Urinary bladder (tissue), 4 donors: Measurements from ENCODE around the gene TCF7L1. TPM values are rescaled to one million over a fixed set of nuclear protein-coding genes. Genes with fewer than 3 reads are reported as not detected.
"Not testable (repeated sequence)": the region's sequence is repeated elsewhere in the genome, so short reads cannot be mapped to it uniquely, and the experiment has no call there.

ENCODE experiments used
- DNase-seq: peaks from one replicate; pipeline ENCODE4 v3.0.0-alpha.2; 2015; ENCODE audit errors: extremely low spot score
- H3K27ac ChIP-seq: one replicate; pipeline ENCODE4 v1.5.1; 2013; ENCODE audit warnings: low read depth, mild to moderate bottlenecking, moderate library complexity
- H3K36me3 ChIP-seq: one replicate; pipeline ENCODE4 v1.6.1; 2013; ENCODE audit warnings: mild to moderate bottlenecking, moderate library complexity; ENCODE audit not compliant: insufficient read depth
- H3K4me1 ChIP-seq: one replicate; pipeline ENCODE4 v1.6.1; 2013; ENCODE audit warnings: mild to moderate bottlenecking, moderate library complexity; ENCODE audit not compliant: insufficient read depth
- H3K4me3 ChIP-seq: one replicate; pipeline ENCODE4 v1.5.1; 2013; ENCODE audit warnings: low read depth, low read length
- WGBS: extraction: QIAGEN DNeasy Blood & Tissue Kit; methylation state at CpG from one replicate; pipeline ENCODE4 v1.1.7; 2013; 5-methylcytosine and 5-hydroxymethylcytosine counted together
- polyA plus RNA-seq: library from polyadenylated mRNA; stranded (reverse); fragments of 200-250 nt; gene quantifications from one replicate; pipeline ENCODE4 v1.2.3, GENCODE V29; 2013
- total RNA-seq: library from RNA; depleted of rRNA; stranded (reverse); fragments of >200 nt; gene quantifications from one replicate; pipeline ENCODE4 v1.2.3, GENCODE V29; 2014
- donor health status: healthy with polysubstance abuse.
- donor health status: healthy.

TCF7L1 gene
- total and polyA plus RNA-seq, 2 donors: 9.2 to 20.9 TPM

- H3K36me3 ChIP-seq: no peaks in the 10 kb centered on the region
- no peak overlapping the region for H3K27ac ChIP-seq
- no peaks in the 10 kb centered on the region for H3K4me1 ChIP-seq
- no peak for DNase-seq
- 42% methylated on average over 2 of the region's 2 CpGs for WGBS
- no peak overlapping the region for H3K4me3 ChIP-seq
Observed at GRCh38 chr2:85112906-85113625, 20.1 kb upstream of the TCF7L1 start.

DNA sequence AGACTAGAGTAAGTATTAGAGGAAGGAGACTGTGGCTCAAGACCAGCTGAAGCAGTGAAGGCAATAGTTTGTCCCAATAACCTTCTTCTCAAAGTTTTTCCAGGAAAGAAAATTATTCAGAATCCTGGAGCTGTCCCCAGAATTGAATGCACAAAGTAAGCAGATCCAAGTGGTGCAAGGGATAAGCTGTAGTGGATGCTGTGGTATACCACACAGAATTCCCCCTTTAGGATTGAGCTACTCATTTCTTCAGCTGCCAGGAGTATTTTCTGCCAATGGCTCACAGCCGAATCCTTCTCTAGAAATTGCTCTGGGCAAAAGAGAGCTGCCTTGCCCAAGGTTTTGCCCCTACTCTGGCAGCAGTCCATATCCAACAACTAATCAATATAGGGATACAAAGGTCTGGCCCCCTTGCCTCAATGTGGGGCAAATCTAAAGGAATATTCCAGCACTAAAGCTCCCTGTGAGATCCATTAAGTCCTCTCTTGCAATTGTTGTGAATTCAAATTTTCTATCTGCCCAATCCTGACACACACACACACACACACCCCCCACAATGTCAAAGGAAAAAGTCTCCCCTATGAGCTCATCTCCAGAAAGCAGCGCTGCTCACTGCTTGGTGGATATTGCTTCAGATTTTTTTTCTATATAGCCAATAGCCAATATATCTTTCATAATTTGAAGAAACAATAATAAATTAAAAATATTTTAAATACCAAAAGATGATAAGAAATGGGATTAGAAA is 18.4 kb upstream of the TCF7L1 start:
- Histone ChIP-seq H3K4me1 (no peaks in the 10 kb centered on the region), H3K27ac (no peak overlapping the region), H3K4me3 (no peak overlapping the region), H3K36me3 (no peaks in the 10 kb centered on the region)
- 79% methylated on average over 2 of the region's 2 CpGs for WGBS
- DNase-seq: no peak

DNA sequence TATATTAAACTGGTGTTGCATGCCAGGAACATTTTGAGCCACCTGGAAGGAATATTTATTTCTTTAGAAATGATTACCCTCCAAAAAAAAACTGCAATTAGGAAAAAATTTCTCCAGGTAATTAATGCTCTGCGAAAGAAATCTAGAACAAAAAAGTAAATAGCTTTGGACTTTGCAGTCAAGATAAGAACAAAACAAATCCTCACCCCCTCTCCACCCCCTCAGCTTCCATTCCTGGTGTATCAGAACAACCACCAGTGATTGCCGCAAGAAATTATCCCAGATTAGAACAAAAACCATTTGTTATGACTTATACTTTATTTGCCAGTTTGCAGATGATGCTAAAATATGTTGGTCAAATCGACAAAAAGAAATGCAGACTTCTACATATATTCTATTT is 17.0 kb upstream of the TCF7L1 start:
- Histone ChIP-seq H3K4me3 (no peak overlapping the region), H3K4me1 (no peaks in the 10 kb centered on the region), H3K27ac (no peak overlapping the region), H3K36me3 (no peaks in the 10 kb centered on the region)
- DNase-seq: no peak
- WGBS: 78% methylated on average over 3 of the region's 3 CpGs

- no peaks in the 10 kb centered on the region for H3K36me3 ChIP-seq
- H3K27ac ChIP-seq: no peak overlapping the region
- H3K4me3 ChIP-seq: no peak overlapping the region
- H3K4me1 ChIP-seq: no peaks in the 10 kb centered on the region
- DNase-seq: no peak
Observed at GRCh38 chr2:85119900-85120299, 13.3 kb upstream of the TCF7L1 start.

GRCh38 chr2:85120363-85120762 is 12.8 kb upstream of the TCF7L1 start:
- Histone ChIP-seq H3K4me3 (no peak overlapping the region), H3K36me3 (no peaks in the 10 kb centered on the region), H3K27ac (no peak overlapping the region), H3K4me1 (no peaks in the 10 kb centered on the region)
- no peak for DNase-seq
- 54% methylated on average over 1 of the region's 1 CpG for WGBS

DNA sequence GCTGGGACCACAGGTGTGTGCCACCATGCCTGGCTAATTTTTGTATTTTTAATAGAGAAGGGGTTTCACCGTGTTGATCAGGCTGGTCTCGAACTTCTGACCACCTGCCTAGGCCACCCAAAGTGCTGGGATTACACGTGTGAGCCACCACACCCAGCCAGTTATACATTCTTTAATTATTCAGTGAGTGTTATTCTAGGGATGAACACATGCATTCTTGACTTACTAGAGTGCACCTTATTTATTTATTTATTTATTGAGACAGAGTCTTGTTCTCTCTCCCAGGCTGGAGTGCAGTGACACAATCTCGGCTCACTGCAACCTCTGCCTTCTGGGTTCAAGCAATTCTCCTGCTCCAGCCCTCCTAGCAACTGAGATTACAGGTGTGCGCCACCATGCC is 6.7 kb upstream of the TCF7L1 start:
- not testable (repeated sequence) for H3K36me3 ChIP-seq, H3K4me3 ChIP-seq, DNase-seq, H3K27ac ChIP-seq, H3K4me1 ChIP-seq
- 89% methylated on average over 5 of the region's 5 CpGs for WGBS

- Histone ChIP-seq H3K36me3 (no peaks in the 10 kb centered on the region), H3K27ac (no peak overlapping the region), H3K4me1 (no peaks in the 10 kb centered on the region), H3K4me3 (no peak overlapping the region)
- 77% methylated on average over 3 of the region's 3 CpGs for WGBS
- no peak for DNase-seq
Observed at GRCh38 chr2:85129861-85130260, 3.3 kb upstream of the TCF7L1 start.

- WGBS: 60% methylated on average over 2 of the region's 2 CpGs
- H3K4me3 ChIP-seq: no peak overlapping the region
- DNase-seq: no peak
- no peaks in the 10 kb centered on the region for H3K36me3 ChIP-seq
- no peaks in the 10 kb centered on the region for H3K4me1 ChIP-seq
- no peak overlapping the region for H3K27ac ChIP-seq
Observed at GRCh38 chr2:85130407-85130806, 2.8 kb upstream of the TCF7L1 start.

DNA sequence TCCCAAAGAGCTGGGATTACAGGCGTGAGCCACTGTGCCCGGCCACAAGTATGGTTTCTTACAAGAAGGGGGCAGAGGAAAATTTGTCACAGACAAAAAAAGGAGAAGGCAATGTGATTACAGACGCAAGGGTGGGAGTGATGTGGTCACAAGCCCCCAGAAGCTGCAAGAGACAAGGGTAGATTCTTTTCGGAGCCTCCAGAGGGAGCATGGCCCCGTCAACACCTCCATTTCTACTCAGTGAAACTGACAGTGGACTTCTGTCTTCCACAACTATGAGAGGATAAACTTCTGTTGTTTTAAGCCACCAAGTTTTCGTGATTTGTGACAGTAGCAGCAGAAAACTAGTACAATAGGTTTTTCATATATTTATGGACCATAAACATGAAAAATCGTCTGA is 2.1 kb upstream of the TCF7L1 start:
- Histone ChIP-seq H3K4me1 (no peaks in the 10 kb centered on the region), H3K36me3 (no peaks in the 10 kb centered on the region), H3K27ac (no peak overlapping the region), H3K4me3 (no peak overlapping the region)
- WGBS: 48% methylated on average over 7 of the region's 7 CpGs
- DNase-seq: no peak

- Histone ChIP-seq H3K36me3 (no peaks in the 10 kb centered on the region), H3K4me1 (no peaks in the 10 kb centered on the region), H3K27ac (no peak overlapping the region), H3K4me3 (peak overlapping the region; percentile 89)
- no peak for DNase-seq
- 16% methylated on average over 14 of the region's 14 CpGs for WGBS
Observed at GRCh38 chr2:85132397-85132796, 795 bp upstream of the TCF7L1 start.

DNA sequence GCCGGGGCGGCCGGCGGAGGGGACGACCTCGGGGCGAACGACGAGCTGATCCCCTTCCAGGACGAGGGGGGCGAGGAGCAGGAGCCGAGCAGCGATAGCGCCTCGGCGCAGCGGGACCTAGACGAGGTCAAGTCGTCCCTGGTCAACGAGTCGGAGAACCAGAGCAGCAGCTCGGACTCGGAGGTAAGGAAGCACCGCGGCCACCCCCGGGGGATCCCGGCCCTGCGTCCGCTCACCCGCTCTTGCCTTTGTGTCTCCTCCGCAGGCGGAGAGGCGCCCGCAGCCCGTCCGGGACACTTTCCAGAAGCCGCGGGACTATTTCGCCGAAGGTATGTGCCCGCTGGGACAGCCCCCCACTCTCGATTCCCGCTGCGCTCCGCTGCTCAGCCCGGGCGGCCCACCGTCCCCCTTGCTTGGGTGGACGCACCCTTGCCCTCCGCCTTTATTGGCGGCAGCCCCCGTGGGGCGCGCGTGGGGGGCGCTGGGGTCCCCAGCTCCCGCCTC is 611 bp downstream of the TCF7L1 start:
- H3K27ac ChIP-seq: peak overlapping the region; percentile 53
- H3K4me3 ChIP-seq: peak overlapping the region; percentile 89

DNA sequence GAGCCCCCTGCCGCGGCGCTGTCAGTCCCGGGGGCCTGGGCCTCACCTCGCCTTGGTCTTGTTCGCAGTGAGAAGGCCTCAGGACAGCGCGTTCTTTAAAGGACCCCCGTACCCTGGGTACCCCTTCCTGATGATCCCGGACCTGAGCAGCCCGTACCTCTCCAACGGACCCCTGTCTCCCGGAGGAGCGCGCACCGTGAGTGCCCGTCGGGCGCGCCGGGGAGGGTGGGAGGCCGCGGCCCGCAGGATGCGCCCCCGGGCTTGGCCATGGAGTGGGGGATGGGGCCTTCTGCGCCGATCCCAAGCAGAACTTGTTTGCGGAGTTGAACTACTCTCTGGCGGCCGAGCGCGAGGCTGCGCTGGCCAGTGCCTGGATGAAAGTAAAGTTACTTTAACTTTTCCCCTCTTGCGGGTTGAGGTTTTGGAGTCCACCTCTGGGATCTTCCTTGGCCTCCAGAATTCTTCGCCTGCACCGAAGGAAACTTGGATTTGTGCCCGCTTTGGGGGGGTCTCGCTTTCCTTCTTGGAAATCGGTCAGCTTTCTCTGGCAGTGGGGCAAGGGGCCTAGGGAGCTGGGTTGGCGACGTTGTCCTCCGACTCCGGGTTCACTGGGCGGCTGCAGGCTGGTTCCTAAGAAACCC is 1.2 kb downstream of the TCF7L1 start:
- Histone ChIP-seq H3K4me1 (no peaks in the 10 kb centered on the region), H3K4me3 (peak overlapping the region; percentile 89), H3K36me3 (no peaks in the 10 kb centered on the region), H3K27ac (peak overlapping the region; percentile 31)
- WGBS: 3% methylated on average over 45 of the region's 45 CpGs
- DNase-seq: no peak

More for the DNA sequence above, 611 bp downstream of the TCF7L1 start:
- no peak for DNase-seq
- WGBS: under 1% methylated on average over 57 of the region's 57 CpGs
- no peaks in the 10 kb centered on the region for H3K4me1 ChIP-seq
- H3K36me3 ChIP-seq: no peaks in the 10 kb centered on the region

DNA sequence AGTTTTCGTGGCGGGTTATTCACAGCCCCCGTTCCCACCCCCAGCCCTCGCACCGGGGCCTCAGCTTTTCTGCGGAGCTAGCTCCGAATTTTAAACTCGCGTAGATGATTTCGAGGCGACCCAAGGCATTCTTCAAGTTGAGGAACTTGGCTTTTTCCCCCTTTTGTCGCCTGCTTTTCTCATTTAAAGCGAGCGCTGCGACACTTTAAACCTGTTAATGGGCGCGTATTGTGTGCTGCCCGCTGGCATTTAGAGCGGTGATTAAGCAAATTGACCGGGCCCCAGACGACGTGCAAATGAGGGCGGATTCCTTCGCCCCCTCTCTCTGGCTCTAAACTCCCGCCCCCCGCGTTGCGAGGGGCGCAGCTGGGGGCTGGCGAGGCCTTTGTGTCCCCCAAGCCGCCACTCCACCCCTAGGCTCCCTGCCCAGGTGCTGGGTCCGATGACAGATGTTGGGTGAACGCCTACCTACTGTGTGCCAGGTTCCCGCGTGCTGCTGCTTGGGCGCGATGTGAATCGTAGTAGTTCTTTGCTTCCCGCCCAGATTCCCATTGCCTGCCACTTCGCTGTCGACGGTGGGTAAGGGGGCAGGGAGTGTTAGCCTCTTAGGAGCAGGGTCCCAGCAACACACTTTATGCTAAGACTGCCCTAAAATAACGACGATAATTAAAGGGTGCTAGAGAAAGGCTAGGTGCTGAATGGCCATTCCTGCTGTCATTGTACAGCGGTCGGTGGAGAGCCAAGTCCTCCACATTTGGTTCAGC is 1.9 kb downstream of the TCF7L1 start:
- WGBS: 37% methylated on average over 46 of the region's 46 CpGs
- H3K4me1 ChIP-seq: no peaks in the 10 kb centered on the region

More for the DNA sequence above, 1.9 kb downstream of the TCF7L1 start:
- no peak for DNase-seq
- H3K4me3 ChIP-seq: peak overlapping the region; percentile 89
- no peaks in the 10 kb centered on the region for H3K36me3 ChIP-seq
- H3K27ac ChIP-seq: no peak overlapping the region
